ENCODE data around the gene NCOA5. TPM values are rescaled to one million over a fixed set of nuclear protein-coding genes. Genes with fewer than 3 reads are reported as not detected.

Gene NCOA5
- total and polyA plus RNA-seq, 4 donors: 3.2 to 10.4 (median 8.7) TPM

GRCh38 chr20:46120136-46120535 is 30.4 kb upstream of the NCOA5 start:
- no peak for TF ChIP-seq REST (IDR thresholded peaks at IDR 0.05)
- no peak for TF ChIP-seq FOXA1 (IDR thresholded peaks at IDR 0.05)
- no peak for TF ChIP-seq GABPA (IDR thresholded peaks at IDR 0.05 in 1 of 2, conservative IDR thresholded peaks at IDR 0.05 in 1 of 2)
- no peak for TF ChIP-seq HNF4G (IDR thresholded peaks at IDR 0.05)
- no peak for TF ChIP-seq MAX (IDR thresholded peaks at IDR 0.05)
- TF ChIP-seq ZBTB33 (IDR thresholded peaks at IDR 0.05): no peak
- no peak for TF ChIP-seq CTCF (IDR thresholded peaks at IDR 0.05; ENCODE audit: low read depth, low read length, missing input control)
- no peak for TF ChIP-seq ATF3 (IDR thresholded peaks at IDR 0.05)
- TF ChIP-seq HNF4A (conservative IDR thresholded peaks at IDR 0.05): no peak
- no peak for TF ChIP-seq YY1 (IDR thresholded peaks at IDR 0.05)
- no peak for TF ChIP-seq RAD21 (IDR thresholded peaks at IDR 0.05)
- no peak for TF ChIP-seq TAF1 (conservative IDR thresholded peaks at IDR 0.05)
- no peak for TF ChIP-seq EGR1 (IDR thresholded peaks at IDR 0.05; ENCODE audit: low read depth in 2 of 2)
- no peak for TF ChIP-seq JUND (IDR thresholded peaks at IDR 0.05)
- no peak for TF ChIP-seq RXRA (IDR thresholded peaks at IDR 0.05)
- TF ChIP-seq FOXA2 (IDR thresholded peaks at IDR 0.05): no peak
- no peak for TF ChIP-seq NR2F2 (IDR thresholded peaks at IDR 0.05)
- TF ChIP-seq SP1 (IDR thresholded peaks at IDR 0.05): no peak
- H3K4me1 ChIP-seq (ENCODE audit: control insufficient read depth in 4 of 4, insufficient read depth in 4 of 4, low read length in 3 of 4): peaks cover 1 to 24% (median 14%) of the 10 kb centered on the region in 4 donors
- peaks cover 0 to 20% (median 6%) of the 10 kb centered on the region in 4 donors for H3K36me3 ChIP-seq (ENCODE audit: control insufficient read depth in 4 of 4, insufficient read depth in 3 of 4, low read depth in 1 of 4, low read length in 3 of 4)
- H3K27me3 ChIP-seq (ENCODE audit: control insufficient read depth in 4 of 4, insufficient read depth in 4 of 4, low read length in 3 of 4): no peaks in the 10 kb centered on the region
- no peak overlapping the region for H3K27ac ChIP-seq (ENCODE audit: low read depth in 1 of 2, low read length in 2 of 2)
- H3K9ac ChIP-seq (ENCODE audit: low read depth in 1 of 2, low read length in 2 of 2): no peak overlapping the region
- DNase-seq (ENCODE audit: low spot score): no peak
- 96% methylated on average over 2 of the region's 2 CpGs for WGBS
- no peak overlapping the region for H3K4me3 ChIP-seq (ENCODE audit: low read depth in 1 of 3, low read length in 3 of 3)
- H3K9me3 ChIP-seq (ENCODE audit: control insufficient read depth in 4 of 4, low read length in 3 of 4): no peaks in the 10 kb centered on the region
